H1 (cell line): ENCODE data around the gene ARTN. TPM values are rescaled to one million over a fixed set of nuclear protein-coding genes. Genes with fewer than 3 reads are reported as not detected.
A peak's percentile ranks its signal among the peaks of the same experiment; 100 is the strongest.

Source experiments
- CTCF ChIA-PET: fragments of 300-600 bp; sonication (Branson Sonifier 250); formaldehyde crosslinking; loops from one replicate; lab custom pipeline; 2021; ENCODE audit not compliant: partially characterized antibody; lab: Charles Lee
- POLR2A ChIA-PET: fragments of 300-600 bp; sonication (Branson Sonifier 250); formaldehyde crosslinking; loops from one replicate; lab custom pipeline; 2021; ENCODE audit warnings: inconsistent platforms; ENCODE audit not compliant: partially characterized antibody; lab: Charles Lee
- DNase-seq, 2 experiments: peaks; one replicate each; pipeline versions ENCODE4 v3.0.0 to v3.0.0-alpha.2; 2010 to 2022; ENCODE audit warnings: low spot score in 2 of 2, low read depth in 1 of 2, mixed read lengths in 1 of 2
- FAIRE-seq: peaks from 2 replicates; lab custom pipeline; 2011; peaks lifted over from hg19 to GRCh38; lab: Jason Lieb, UNC
- H2AFZ ChIP-seq: 2 replicates; pipeline ENCODE4 v1.8.1; 2012; ENCODE audit warnings: low read length, inconsistent platforms
- H2AK5ac ChIP-seq: 2 replicates; pipeline ENCODE4 v1.6.1; 2013; ENCODE audit warnings: low read depth, low read length
- H2BK120ac ChIP-seq: replicated peaks from 2 replicates; pipeline ENCODE3; 2013; ENCODE audit warnings: low read depth, low read length, inconsistent platforms
- H2BK12ac ChIP-seq: 2 replicates; pipeline ENCODE4 v1.6.1; 2013; ENCODE audit warnings: low read depth, low read length
- H2BK15ac ChIP-seq: 2 replicates; pipeline ENCODE4 v1.6.1; 2013; ENCODE audit warnings: low read length
- H2BK20ac ChIP-seq: 2 replicates; pipeline ENCODE4 v1.6.1; 2013; ENCODE audit warnings: low read length
- H2BK5ac ChIP-seq: 2 replicates; pipeline ENCODE4 v1.6.1; 2013; ENCODE audit warnings: low read depth, low read length
- H3K14ac ChIP-seq: 2 replicates; pipeline ENCODE4 v1.6.1; 2013; ENCODE audit warnings: inconsistent platforms; ENCODE audit not compliant: insufficient read length
- H3K18ac ChIP-seq: 2 replicates; pipeline ENCODE4 v1.6.1; 2013; ENCODE audit warnings: low read length; ENCODE audit errors: extremely low read depth
- H3K23ac ChIP-seq: 2 replicates; pipeline ENCODE4 v1.6.1; 2013; ENCODE audit warnings: inconsistent platforms; ENCODE audit not compliant: insufficient read length
- H3K23me2 ChIP-seq: 2 replicates; pipeline ENCODE4 v1.6.1; 2013; ENCODE audit warnings: low read depth, low read length
- H3K27ac ChIP-seq: 2 replicates; pipeline ENCODE4 v1.6.1; 2011; ENCODE audit warnings: low read depth, low read length, inconsistent platforms
- H3K27me3 ChIP-seq, 4 experiments: replicated peaks in 1 of 4; 1 replicate in 1 of 4; 2 replicates in 3 of 4; pipeline versions ENCODE4 v1.6.1 to v1.8.1; 2011 to 2013; ENCODE audit warnings: low read length in 3 of 4, mild to moderate bottlenecking in 3 of 4, inconsistent platforms in 2 of 4, mixed read lengths in 2 of 4, moderate library complexity in 1 of 4; ENCODE audit not compliant: control insufficient read depth in 3 of 4, insufficient read depth in 3 of 4; ENCODE audit errors: extremely low read depth in 1 of 4
- H3K36me3 ChIP-seq, 4 experiments: 2 replicates each; pipeline versions ENCODE4 v1.6.1 to v1.8.1; 2011 to 2013; ENCODE audit warnings: mild to moderate bottlenecking in 4 of 4, low read length in 3 of 4, moderate library complexity in 2 of 4, control low read depth in 1 of 4, inconsistent platforms in 1 of 4; ENCODE audit not compliant: insufficient read depth in 4 of 4, control insufficient read depth in 2 of 4
- H3K4ac ChIP-seq: replicated peaks from 2 replicates; pipeline ENCODE3; 2013; ENCODE audit warnings: low read length, low read depth, mixed read lengths, inconsistent platforms; ENCODE audit not compliant: insufficient read length
- H3K4me1 ChIP-seq, 4 experiments: replicated peaks in 1 of 4; 1 replicate in 1 of 4; 2 replicates in 3 of 4; pipeline versions ENCODE4 v1.6.1 to v1.8.1; 2011 to 2013; ENCODE audit warnings: low read length in 3 of 4, inconsistent platforms in 2 of 4, mixed read lengths in 1 of 4; ENCODE audit not compliant: insufficient read depth in 4 of 4, control insufficient read depth in 3 of 4
- H3K4me2 ChIP-seq, 2 experiments: 2 replicates each; pipeline versions ENCODE4 v1.6.1 to v1.8.1; 2011 to 2013; ENCODE audit warnings: low read depth in 2 of 2, low read length in 2 of 2, control low read depth in 1 of 2, inconsistent platforms in 1 of 2, mild to moderate bottlenecking in 1 of 2; ENCODE audit not compliant: insufficient read depth in 1 of 2
- H3K4me3 ChIP-seq, 4 experiments: fragments of 200-600, 300-600 bp in 1 of 4; sonication (generic), shearing (Covaris generic), sonication (Bioruptor Twin) in 1 of 4; 2 replicates each; pipeline versions ENCODE4 v1.5.1 to v1.8.1; 2011 to 2016; ENCODE audit warnings: low read length in 4 of 4, low read depth in 3 of 4, control low read depth in 2 of 4, inconsistent platforms in 2 of 4, mild to moderate bottlenecking in 2 of 4, mixed read lengths in 1 of 4, moderate library complexity in 1 of 4; ENCODE audit not compliant: insufficient read depth in 2 of 4; ENCODE audit errors: extremely low read depth in 1 of 4
- H3K56ac ChIP-seq: replicated peaks from 2 replicates; pipeline ENCODE3; 2013; ENCODE audit warnings: low read depth, mild to moderate bottlenecking, mixed read lengths, low read length, inconsistent platforms; ENCODE audit not compliant: insufficient read length
- H3K79me1 ChIP-seq: 2 replicates; pipeline ENCODE4 v1.6.1; 2013; ENCODE audit warnings: low read depth, low read length, control low read depth
- H3K79me2 ChIP-seq, 2 experiments: 2 replicates each; pipeline versions ENCODE4 v1.6.1 to v1.8.1; 2012 to 2013; ENCODE audit warnings: low read length in 2 of 2, mild to moderate bottlenecking in 2 of 2, inconsistent platforms in 1 of 2; ENCODE audit not compliant: insufficient read depth in 2 of 2, control insufficient read depth in 1 of 2
- H3K9ac ChIP-seq, 4 experiments: replicated peaks in 1 of 4; 1 replicate in 1 of 4; 2 replicates in 3 of 4; pipeline versions ENCODE4 v1.6.1 to v1.8.1; 2011 to 2013; ENCODE audit warnings: low read depth in 3 of 4, low read length in 3 of 4, control low read depth in 2 of 4, mild to moderate bottlenecking in 2 of 4, moderate library complexity in 2 of 4, inconsistent platforms in 1 of 4; ENCODE audit errors: extremely low read depth in 1 of 4
- H3K9me3 ChIP-seq, 2 experiments: 2 replicates each; pipeline versions ENCODE4 v1.6.1 to v1.8.1; 2012 to 2013; ENCODE audit warnings: mild to moderate bottlenecking in 2 of 2, moderate library complexity in 2 of 2, control low read depth in 1 of 2, inconsistent platforms in 1 of 2, low read depth in 1 of 2, low read length in 1 of 2, mixed read lengths in 1 of 2; ENCODE audit not compliant: insufficient read depth in 2 of 2
- H4K20me1 ChIP-seq, 2 experiments: replicated peaks in 1 of 2; 2 replicates each; pipeline versions ENCODE3 to v1.8.1; 2011 to 2013; ENCODE audit warnings: inconsistent platforms in 2 of 2, low read length in 2 of 2, mild to moderate bottlenecking in 1 of 2; ENCODE audit not compliant: insufficient read depth in 2 of 2, control insufficient read depth in 1 of 2
- H4K5ac ChIP-seq: 2 replicates; pipeline ENCODE4 v1.6.1; 2013; ENCODE audit warnings: low read length, low read depth, mixed read lengths, inconsistent platforms; ENCODE audit not compliant: insufficient read length
- H4K8ac ChIP-seq: 2 replicates; pipeline ENCODE4 v1.8.0; 2013; ENCODE audit warnings: mild to moderate bottlenecking, moderate library complexity, low read length, inconsistent platforms; ENCODE audit not compliant: insufficient read depth; ENCODE audit errors: extremely low read depth
- H4K91ac ChIP-seq: replicated peaks from 2 replicates; pipeline ENCODE3; 2013; ENCODE audit warnings: low read length, mixed read lengths, inconsistent platforms; ENCODE audit not compliant: insufficient read length
- PHF8 ChIP-seq: fragments of 200-600 bp; sonication (generic); conservative IDR thresholded peaks from 2 replicates; pipeline ENCODE4 v1.7.1; 2012; ENCODE audit warnings: low read depth, mild to moderate bottlenecking, inconsistent platforms, low read length, moderate library complexity
- SIRT6 ChIP-seq: IDR thresholded peaks from one replicate; pipeline ENCODE4 v1.7.1; 2012; ENCODE audit warnings: low read length, inconsistent platforms
- WGBS, 2 experiments: shearing (Covaris generic) in 1 of 2; methylation state at CpG; one replicate each; pipeline versions ENCODE4 v1.1.6 to v1.1.7; 2013 to 2015; ENCODE audit warnings: low lambda C conversion rate in 2 of 2, mixed read lengths in 2 of 2, inconsistent platforms in 1 of 2, low coverage in 1 of 2, missing lambda C conversion rate in 1 of 2; ENCODE audit not compliant: insufficient replicate concordance in 2 of 2, insufficient coverage in 1 of 2, insufficient read length in 1 of 2; ENCODE audit errors: extremely low coverage in 1 of 2, missing lambda C conversion rate in 1 of 2; 5-methylcytosine and 5-hydroxymethylcytosine counted together
- polyA plus RNA-seq, 7 experiments: library from polyadenylated mRNA; depleted of rRNA in 3 of 7; stranded (reverse) in 5 of 7; unstranded in 2 of 7; fragments of >200 nt in 5 of 7; fragments of 200-250 nt in 2 of 7; gene quantifications; 1 replicate in 5 of 7; 2 replicates in 1 of 7; 4 replicates in 1 of 7; pipeline versions ENCODE4 v1.2.1 to v1.2.3, GENCODE V29; 2011 to 2013; ENCODE audit warnings: missing spikeins in 2 of 7, mixed read lengths in 2 of 7
- total RNA-seq: library from RNA; stranded (reverse); fragmentation: NEBNext Ultra II Directional; extraction: Animal tissue kit (Norgen Biotek cat#: 25700); gene quantifications from 2 replicates; pipeline ENCODE4 v1.2.1, GENCODE V29; 2021

The ARTN gene
- total and polyA plus RNA-seq, 2 of the 8 experiments (the other 6 are each of a cell fraction or from before 2014, with no cell fraction given), result 13.5 to 22.7 TPM

DNA sequence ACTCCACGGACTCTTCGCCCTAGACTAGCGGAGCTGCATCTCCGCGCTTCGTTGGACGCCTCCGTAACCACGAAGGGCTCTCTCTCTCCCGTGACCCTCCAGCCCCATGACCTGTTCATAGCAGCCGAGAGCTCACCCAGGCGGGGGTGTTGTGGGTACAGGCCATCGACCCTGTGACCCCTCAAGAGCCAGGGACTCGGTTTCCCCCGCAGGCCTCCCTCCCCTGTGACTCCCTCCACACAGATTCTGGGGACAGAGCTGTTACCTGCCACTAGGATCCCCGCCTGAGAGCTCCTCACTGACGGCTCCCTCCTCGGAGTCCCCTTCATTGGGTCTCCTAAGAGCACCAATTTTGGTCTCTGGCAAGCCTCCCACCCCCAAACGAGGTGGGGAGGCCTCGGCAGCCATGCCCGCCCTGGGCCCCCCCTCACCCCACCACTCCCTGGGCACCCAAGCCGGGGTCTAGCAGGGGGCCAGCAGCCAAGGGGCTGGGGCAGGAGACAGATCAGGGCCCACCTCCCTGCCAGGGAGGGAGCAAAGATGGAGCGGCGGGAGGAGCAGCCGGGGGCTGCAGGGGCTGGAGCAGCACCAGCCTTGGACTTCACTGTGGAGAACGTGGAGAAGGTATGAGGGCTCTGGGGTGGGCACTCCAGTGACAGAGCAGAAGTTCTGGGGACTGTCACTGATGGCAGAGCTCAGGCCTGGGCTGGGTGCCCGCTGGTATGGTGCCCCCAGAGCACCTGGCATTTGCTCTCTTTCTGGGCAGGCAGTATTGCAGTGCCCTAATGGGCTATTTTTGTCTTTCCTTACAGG, 13.7 kb downstream of the ARTN start:
- H3K23me2 ChIP-seq, result peaks cover 3% of the 10 kb centered on the region; the same call in 1 of the 2 replicates
- DNase-seq (no peak), FAIRE-seq (no peak)
- H3K23ac ChIP-seq, result no peak overlapping the region
- H3K4me2 ChIP-seq, result peak overlapping the region; percentile 66 to 98
- H2BK12ac ChIP-seq, result 0 out of 2 replicates have a peak overlapping the region, but pooled peaks have one; percentile 95
- ChIA-PET POLR2A (interaction anchor here (0.8 to 6.8 kb wide), 14 partner anchors 8 to 293 kb away, joined by 3 to 29 read pairs (median 4); partner anchors contain the start of genes ATP6V0B, B4GALT2, CCDC24 and DPH2), CTCF (interaction anchor here (0.7 to 10.8 kb wide), 15 partner anchors 9 to 548 kb away, joined by 3 to 151 read pairs (median 4); partner anchors contain the start of genes ARTN and DPH2)
- no peak overlapping the region for H2BK120ac ChIP-seq
- no peaks in the 10 kb centered on the region; a peak in 1 of 8 replicates for H3K36me3 ChIP-seq
- peaks cover 3% of the 10 kb centered on the region; the same call in 1 of the 2 replicates for H3K79me1 ChIP-seq
- peak overlapping the region; percentile 61; the same call in 1 of the 2 replicates for H2AFZ ChIP-seq
- H3K9me3 ChIP-seq, result no peaks in the 10 kb centered on the region
- H3K18ac ChIP-seq, result peak overlapping the region; percentile 96
- no peak overlapping the region for H2AK5ac ChIP-seq
- H2BK5ac ChIP-seq, result peak overlapping the region; percentile 99
- peak overlapping the region; percentile 57 for H3K4ac ChIP-seq
- peak overlapping the region; percentile 99; the same call in 1 of the 2 replicates for H3K27ac ChIP-seq
- 23% methylated on average over 16 of the region's 27 CpGs; no CpG with 5 or more reads in 1 of the 2 experiments for WGBS, 2 experiments
- H3K79me2 ChIP-seq, result no peaks in the 10 kb centered on the region
- peak overlapping the region; percentile 92 for H4K91ac ChIP-seq
- H3K9ac ChIP-seq, result peak overlapping the region; percentile 51 to 98 (median 96); a peak in 6 of 7 replicates
- no peak overlapping the region for H2BK20ac ChIP-seq
- H4K8ac ChIP-seq, result peak overlapping the region; percentile 100
- H4K5ac ChIP-seq, result peak overlapping the region; percentile 45
- no peak overlapping the region for H3K14ac ChIP-seq
- peaks cover 0 to 17% (median 4%) of the 10 kb centered on the region in 4 experiments; a peak in 5 of 7 replicates for H3K4me1 ChIP-seq
- H2BK15ac ChIP-seq, result peak overlapping the region; percentile 61; the same call in 1 of the 2 replicates
- H3K4me3 ChIP-seq, result peak overlapping the region; percentile 44 to 90 (median 76)
- peak; percentile 70; the same call in 1 of the 2 replicates for TF ChIP-seq PHF8
- no peak for TF ChIP-seq SIRT6
- TF ChIP-seq, all 59 proteins: peak for 1
- Histone ChIP-seq H3K56ac (no peak overlapping the region), H4K20me1 (peaks cover 0 to 4% of the 10 kb centered on the region in 2 experiments), H3K27me3 (no peaks in the 10 kb centered on the region; a peak in 1 of 7 replicates)
